GM12878 (cell line): ENCODE results near the gene ODF2L.

Experiments
- CEBPB ChIP-seq, 2 experiments: fragments of 150-350 bp in 1 of 2; IDR thresholded peaks; 2 replicates each; pipeline ENCODE4 v1.6.1; 2012 to 2014; ENCODE audit warnings: low read depth in 2 of 2, low read length in 2 of 2, borderline replicate concordance in 1 of 2, inconsistent platforms in 1 of 2
- CTCF ChIP-seq, 3 experiments: IDR thresholded peaks in 2 of 3; conservative IDR thresholded peaks in 1 of 3; 2 replicates each; pipeline ENCODE4 v1.5.1; 2011; ENCODE audit warnings: low read depth in 3 of 3, low read length in 3 of 3, mild to moderate bottlenecking in 3 of 3, control low read depth in 2 of 3, moderate library complexity in 2 of 3, inconsistent platforms in 1 of 3, mixed read lengths in 1 of 3; ENCODE audit not compliant: control insufficient read depth in 2 of 3, insufficient read depth in 1 of 3; ENCODE audit errors: extremely low read depth in 1 of 3
- KDM1A ChIP-seq: fragments of 200-600 bp; sonication (generic); IDR thresholded peaks from 2 replicates; pipeline ENCODE4 v1.6.1; 2016; ENCODE audit warnings: borderline replicate concordance
- MXI1 ChIP-seq: fragments of 150-350 bp; IDR thresholded peaks from 2 replicates; pipeline ENCODE4 v1.6.1; 2011; ENCODE audit warnings: low read depth, mild to moderate bottlenecking, inconsistent platforms, low read length, improper control_type of control experiment
- POU2F2 ChIP-seq: IDR thresholded peaks from 3 replicates; pipeline ENCODE4 v1.6.1; 2011; ENCODE audit warnings: low read depth, mild to moderate bottlenecking, low read length, borderline replicate concordance
- SIX5 ChIP-seq: IDR thresholded peaks from 2 replicates; pipeline ENCODE4 v1.6.1; 2011; ENCODE audit warnings: mild to moderate bottlenecking, low read depth, low read length, moderate library complexity; ENCODE audit not compliant: severe bottlenecking
- ZNF274 ChIP-seq: IDR thresholded peaks from one replicate; pipeline ENCODE4 v1.8.0; 2011; ENCODE audit not compliant: insufficient read length, insufficient read depth

- TF ChIP-seq POU2F2 = no peak
- TF ChIP-seq SIX5 = no peak
- no peak for TF ChIP-seq KDM1A
- no peak for TF ChIP-seq CTCF (IDR thresholded peaks at IDR 0.05 in 2 of 3, conservative IDR thresholded peaks at IDR 0.05 in 1 of 3; ENCODE audit: control insufficient read depth in 2 of 3, extremely low read depth in 1 of 3, insufficient read depth in 1 of 3, low read depth in 3 of 3, low read length in 3 of 3)
- TF ChIP-seq ZNF274 = no peak
- TF ChIP-seq MXI1 = no peak
- no peak for TF ChIP-seq CEBPB (IDR thresholded peaks at IDR 0.05; ENCODE audit: borderline replicate concordance in 1 of 2, low read depth in 2 of 2, low read length in 2 of 2)
Observed at GRCh38 chr1:86394416-86394815, 1.7 kb downstream of the ODF2L start.
